GM19351 (cell line): ENCODE measurements around the gene C17orf100.
"Not testable (repeated sequence)": the region's sequence is repeated elsewhere in the genome, so short reads cannot be mapped to it uniquely, and the experiment has no call there.

Source experiments
- ATAC-seq: cut with Tn5 transposase; IDR thresholded peaks from one replicate; pipeline ENCODE4 v1.9.1; 2021; ENCODE audit warnings: mild to moderate bottlenecking, moderate library complexity; ENCODE audit not compliant: unreplicated experiment

C17orf100 gene

GRCh38 chr17:6640536-6641246, 10.9 kb upstream of the C17orf100 start, which contains the start of the genes KIAA0753 and TXNDC17:
TSS of gene KIAA0753 (minus strand) at chr17:6640711. CDS start at chr17:6635103, 5,608 bp downstream.
TSS of gene TXNDC17 (plus strand) at chr17:6641060. CDS start at chr17:6641083, 23 bp downstream.
- peak; percentile 82 for ATAC-seq

GRCh38 chr17:6641247-6641863, 10.2 kb upstream of the C17orf100 start:
- ATAC-seq = peak; percentile 17

GRCh38 chr17:6642592-6642991, 9.0 kb upstream of the C17orf100 start:
- no peak for ATAC-seq

GRCh38 chr17:6643451-6644125, 8.0 kb upstream of the C17orf100 start:
- no peak for ATAC-seq

- ATAC-seq = no peak
Observed at GRCh38 chr17:6648181-6648580, 3.4 kb upstream of the C17orf100 start.

- ATAC-seq = peak; percentile 22
Observed at GRCh38 chr17:6651919-6652452, 424 bp downstream of the C17orf100 start.

- ATAC-seq = no peak
Observed at GRCh38 chr17:6654841-6655731, 3.5 kb downstream of the C17orf100 start.

- not testable (repeated sequence) for ATAC-seq
Observed at GRCh38 chr17:6655732-6656361, 4.3 kb downstream of the C17orf100 start.

GRCh38 chr17:6656797-6657632, 5.5 kb downstream of the C17orf100 start:
- not testable (repeated sequence) for ATAC-seq

- no peak for ATAC-seq
Observed at GRCh38 chr17:6657633-6658287, 6.2 kb downstream of the C17orf100 start.

GRCh38 chr17:6658411-6658810, 6.8 kb downstream of the C17orf100 start:
- ATAC-seq = not testable (repeated sequence)

- ATAC-seq = no peak
Observed at GRCh38 chr17:6660101-6660500, 8.5 kb downstream of the C17orf100 start.

GRCh38 chr17:6660805-6661463, 9.4 kb downstream of the C17orf100 start:
- ATAC-seq = peak; percentile 66

GRCh38 chr17:6661464-6661848, 9.9 kb downstream of the C17orf100 start:
- no peak for ATAC-seq

GRCh38 chr17:6663200-6663599, 11.6 kb downstream of the C17orf100 start:
- not testable (repeated sequence) for ATAC-seq

- ATAC-seq = no peak
Observed at GRCh38 chr17:6666077-6666521, 14.5 kb downstream of the C17orf100 start.

GRCh38 chr17:6666557-6666956, 15.0 kb downstream of the C17orf100 start:
- ATAC-seq = no peak

GRCh38 chr17:6667516-6667915, 16.0 kb downstream of the C17orf100 start:
- ATAC-seq = no peak
